Kidney (tissue), 14 donors: ENCODE results near the gene NSMCE1. TPM values are rescaled to one million over a fixed set of nuclear protein-coding genes. Genes with fewer than 3 reads are reported as not detected.

ENCODE experiments used
- DNase-seq, 5 donors: peaks; one replicate each; pipeline ENCODE4 v3.0.0-alpha.2; 2013 to 2020
- FAIRE-seq: peaks from 2 replicates; lab custom pipeline; 2012; peaks lifted over from hg19 to GRCh38; lab: Jason Lieb, UNC
- H3K27ac ChIP-seq, 2 donors: one replicate each; pipeline ENCODE4 v1.7.0; 2013; ENCODE audit warnings: low read depth in 2 of 2, low read length in 2 of 2, inconsistent platforms in 1 of 2
- H3K27me3 ChIP-seq: one replicate; pipeline ENCODE4 v1.7.1; 2013; ENCODE audit warnings: low read length, inconsistent platforms; ENCODE audit not compliant: control insufficient read depth, insufficient read depth
- H3K36me3 ChIP-seq, 3 donors: one replicate each; pipeline versions ENCODE4 v1.7.0 to v1.7.1; 2013; ENCODE audit warnings: low read length in 3 of 3, control low read depth in 1 of 3, inconsistent platforms in 1 of 3; ENCODE audit not compliant: insufficient read depth in 3 of 3, control insufficient read depth in 2 of 3
- H3K4me1 ChIP-seq, 3 donors: one replicate each; pipeline versions ENCODE4 v1.7.0 to v1.7.1; 2013; ENCODE audit warnings: low read length in 3 of 3, inconsistent platforms in 1 of 3, low read depth in 1 of 3; ENCODE audit not compliant: control insufficient read depth in 2 of 3, insufficient read depth in 2 of 3
- H3K4me3 ChIP-seq, 3 donors: one replicate each; pipeline versions ENCODE4 v1.7.0 to v1.8.1; 2013; ENCODE audit warnings: low read length in 3 of 3, control low read depth in 1 of 3, inconsistent platforms in 1 of 3
- H3K9ac ChIP-seq, 3 donors: one replicate each; pipeline versions ENCODE4 v1.7.0 to v1.7.1; 2013; ENCODE audit warnings: low read length in 3 of 3, control low read depth in 1 of 3, inconsistent platforms in 1 of 3
- H3K9me3 ChIP-seq, 3 donors: one replicate each; pipeline versions ENCODE4 v1.7.0 to v1.7.1; 2013; ENCODE audit warnings: low read length in 3 of 3, control low read depth in 1 of 3, inconsistent platforms in 1 of 3; ENCODE audit not compliant: control insufficient read depth in 2 of 3, insufficient read depth in 1 of 3
- CTCF ChIP-seq: IDR thresholded peaks from 3 replicates; pipeline ENCODE4 v1.5.1; 2012; ENCODE audit warnings: mild to moderate bottlenecking, moderate library complexity, borderline replicate concordance; ENCODE audit not compliant: insufficient read depth; ENCODE audit errors: extremely low read depth
- intact Hi-C: fragments of 100-400 bp; cut with DNase I; formaldehyde crosslinking; loops from one replicate; pipeline ENCODE4 v1.11.1; 2022
- polyA plus RNA-seq: library from polyadenylated mRNA; stranded (reverse); fragments of 350-450 nt; fragmentation: Illumina TruSeq; extraction: RNeasy Lipid Tissue Mini Kit (QIAGEN cat#74804); gene quantifications from one replicate; pipeline ENCODE4 v1.2.3, GENCODE V29; 2014; ENCODE audit warnings: low read depth, low replicate concordance; ENCODE audit not compliant: insufficient read depth
- total RNA-seq: library from RNA; stranded (reverse); fragmentation: NEBNext Ultra II Directional; extraction: Animal tissue kit (Norgen Biotek cat#: 25700); gene quantifications from one replicate; pipeline ENCODE4 v1.2.1, GENCODE V29; 2021
- donor health status: control.
- donor health status: control.
- donor health status: control.
- donor health status: control.
- donor health status: control.
- donor health status: DM: yes; HTN: yes; CAD: no.
- donor health status: Normal renal cell carcinoma (clear cell type).

Gene NSMCE1
- total and polyA plus RNA-seq, 2 donors from 2014 or later = 72.1 to 145 TPM

- DNase-seq (peak in 1 of 5 donors; percentile 55), FAIRE-seq (no peak)
- TF ChIP-seq CTCF = no peak
- Histone ChIP-seq H3K36me3 (no peaks in the 10 kb centered on the region), H3K4me3 (no peak overlapping the region), H3K4me1 (peaks cover 3 to 41% (median 28%) of the 10 kb centered on the region in 3 donors), H3K9me3 (no peaks in the 10 kb centered on the region), H3K9ac (peak overlapping the region in 1 of 3 donors; percentile 22), H3K27me3 (no peaks in the 10 kb centered on the region), H3K27ac (peak overlapping the region; percentile 55 to 78)
- intact Hi-C loops = loop anchor here (10.0 kb wide), 1 partner anchor 81 kb away; no protein-coding TSS in a partner anchor
Measured at GRCh38 chr16:27243725-27244362, 24.7 kb downstream of the NSMCE1 start.

DNA sequence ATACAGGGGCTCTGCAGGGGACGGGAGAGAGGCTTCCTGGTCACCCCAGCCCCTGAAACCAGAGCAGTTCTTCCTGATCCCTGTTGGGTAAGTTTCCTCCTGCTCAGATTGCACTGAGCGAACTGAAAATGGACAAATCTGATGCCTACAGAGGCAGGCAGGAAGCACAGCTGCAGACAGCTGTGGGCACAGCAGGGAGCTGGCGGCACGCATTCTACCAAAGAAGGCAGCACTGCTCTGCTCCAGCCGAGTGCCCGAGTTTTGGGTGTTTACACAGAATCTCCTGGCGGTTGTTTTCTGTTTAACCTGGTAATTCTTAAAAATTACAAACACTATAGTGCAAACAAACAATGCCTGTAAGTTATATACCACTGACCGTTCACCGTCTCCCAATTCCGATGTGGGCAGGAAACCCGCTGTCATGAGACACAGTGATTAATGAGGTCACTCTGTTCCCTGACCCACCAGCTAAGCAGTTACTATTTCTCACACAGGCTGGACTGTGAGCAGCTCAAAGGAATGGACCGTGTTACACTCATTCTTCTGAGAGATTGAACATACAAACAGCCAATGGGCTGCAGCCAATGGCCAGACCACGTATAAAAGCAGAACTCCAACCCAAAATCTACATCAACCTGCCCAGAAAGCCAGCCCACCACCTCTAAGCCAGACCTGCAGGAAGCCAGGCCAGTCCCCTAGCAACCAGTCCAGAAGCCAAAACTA, 25.5 kb downstream of the NSMCE1 start:
- peak overlapping the region; percentile 22 to 47 (median 33) for H3K4me3 ChIP-seq
- no peak for TF ChIP-seq CTCF
- no peaks in the 10 kb centered on the region for H3K9me3 ChIP-seq
- intact Hi-C loops = loop anchor here (10.0 kb wide), 1 partner anchor 82 kb away; no protein-coding TSS in a partner anchor
- peak overlapping the region; percentile 60 to 78 for H3K27ac ChIP-seq
- H3K36me3 ChIP-seq = no peaks in the 10 kb centered on the region
- DNase-seq (peak; percentile 69 to 94 (median 82)), FAIRE-seq (no peak)
- peaks cover 3 to 42% (median 31%) of the 10 kb centered on the region in 3 donors for H3K4me1 ChIP-seq
- H3K27me3 ChIP-seq = no peaks in the 10 kb centered on the region
- peak overlapping the region in 2 of 3 donors; percentile 22 to 54 for H3K9ac ChIP-seq

DNA sequence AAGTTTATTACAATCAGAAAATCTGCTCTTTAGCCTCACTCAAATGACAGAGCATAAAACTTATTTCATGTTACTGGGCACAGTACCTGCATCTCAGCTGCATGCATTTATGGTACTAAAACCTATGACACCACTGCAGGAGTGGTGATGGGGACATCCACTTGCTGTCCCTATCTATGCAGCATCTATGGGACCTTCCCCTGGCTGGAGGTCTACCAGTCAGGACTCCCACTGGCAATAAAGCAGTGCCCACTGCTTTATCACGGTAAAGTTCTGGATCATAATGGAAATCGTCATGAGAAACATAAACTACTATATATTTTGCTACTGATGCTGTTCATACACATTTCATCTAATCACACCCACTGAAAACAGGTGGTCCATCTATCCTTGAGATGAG, 26.2 kb downstream of the NSMCE1 start:
- H3K4me1 ChIP-seq = peaks cover 3 to 47% (median 31%) of the 10 kb centered on the region in 3 donors
- TF ChIP-seq CTCF = no peak
- FAIRE-seq (no peak), DNase-seq (no peak)
- H3K36me3 ChIP-seq = no peaks in the 10 kb centered on the region
- H3K9me3 ChIP-seq = no peaks in the 10 kb centered on the region
- intact Hi-C loops = loop anchor here (10.0 kb wide), 1 partner anchor 82 kb away; no protein-coding TSS in a partner anchor
- peak overlapping the region in 1 of 3 donors; percentile 54 for H3K9ac ChIP-seq
- H3K27me3 ChIP-seq = no peaks in the 10 kb centered on the region
- H3K27ac ChIP-seq = peak overlapping the region; percentile 38 to 78
- peak overlapping the region in 1 of 3 donors; percentile 47 for H3K4me3 ChIP-seq
